ENCODE measurements around the gene HIVEP1.
A peak's percentile ranks its signal among the peaks of the same experiment; 100 is the strongest.

The HIVEP1 gene

DNA sequence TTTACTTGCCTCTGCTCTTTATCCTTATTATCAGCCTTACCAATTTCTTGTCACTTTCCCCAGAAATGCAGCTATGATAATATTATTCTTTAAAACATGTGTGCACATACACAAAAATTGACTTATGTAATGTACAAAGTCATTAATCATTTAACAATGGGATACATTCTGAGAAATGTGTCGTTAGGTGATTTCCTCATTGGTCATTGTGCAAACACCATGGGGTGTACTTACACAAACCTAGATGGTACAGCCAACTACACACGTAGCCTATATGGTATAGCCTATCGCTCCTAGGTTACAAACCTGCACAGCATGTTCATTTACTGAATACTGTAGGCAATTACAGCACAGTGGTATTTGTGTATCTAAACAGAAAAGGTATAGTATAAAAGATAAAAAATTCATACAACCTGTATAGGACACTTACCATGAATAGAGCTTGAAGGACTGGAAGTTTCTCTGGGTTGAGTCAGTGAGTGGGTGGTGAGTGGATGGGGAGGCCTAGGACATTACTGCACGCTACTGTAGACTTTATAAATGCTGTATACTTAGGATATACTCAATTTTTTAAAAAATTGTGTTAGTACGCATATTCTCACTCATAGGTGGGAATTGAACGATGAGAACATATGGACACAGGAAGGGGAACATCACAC is 56.9 kb downstream of the HIVEP1 start:
- ATAC-seq: no peak
- Mint-ChIP-seq H3K4me1 (peaks cover 62% of the 10 kb centered on the region), H3K36me3 (peaks cover 26% of the 10 kb centered on the region)

GRCh38 chr6:12069891-12070529 is 57.9 kb downstream of the HIVEP1 start:
- H3K27me3 Mint-ChIP-seq: no peaks in the 10 kb centered on the region
- H3K4me3 Mint-ChIP-seq: no peak overlapping the region
- no peaks in the 10 kb centered on the region for H3K9me3 Mint-ChIP-seq
- peaks cover 59% of the 10 kb centered on the region for H3K4me1 Mint-ChIP-seq
- H3K27ac Mint-ChIP-seq: no peak overlapping the region
- ATAC-seq: no peak
- H3K36me3 Mint-ChIP-seq: peaks cover 23% of the 10 kb centered on the region

More for the DNA sequence above, 56.9 kb downstream of the HIVEP1 start:
- H3K27me3 Mint-ChIP-seq: no peaks in the 10 kb centered on the region
- H3K9me3 Mint-ChIP-seq: no peaks in the 10 kb centered on the region
- no peak overlapping the region for H3K4me3 Mint-ChIP-seq
- no peak overlapping the region for H3K27ac Mint-ChIP-seq

DNA sequence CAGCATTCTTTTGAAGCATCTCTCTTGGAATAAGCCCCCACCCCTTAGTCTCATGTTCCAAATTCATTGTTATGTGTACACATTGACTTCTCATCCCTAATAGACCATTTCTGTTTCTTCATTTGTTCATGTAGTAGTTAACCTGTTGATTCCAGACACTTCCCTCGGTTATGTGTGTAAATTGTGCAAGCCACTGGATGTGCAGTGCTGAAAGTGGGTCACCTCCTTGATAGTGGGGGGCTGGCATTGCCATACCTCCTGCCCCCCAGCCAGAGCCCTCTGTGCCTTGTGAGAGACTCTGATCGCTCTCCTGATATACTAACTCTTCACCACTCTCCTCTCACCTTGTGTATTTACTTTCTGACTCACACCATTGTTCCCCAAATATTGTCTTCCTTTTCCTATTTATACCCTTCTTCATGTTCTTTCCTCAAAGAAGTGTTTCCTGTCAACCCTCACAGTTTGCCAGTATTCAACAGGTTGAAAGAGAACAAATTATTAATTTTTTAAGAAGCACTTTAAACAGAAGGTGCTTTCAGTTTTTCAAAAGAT is 59.0 kb downstream of the HIVEP1 start:
- peaks cover 54% of the 10 kb centered on the region for H3K4me1 Mint-ChIP-seq

DNA sequence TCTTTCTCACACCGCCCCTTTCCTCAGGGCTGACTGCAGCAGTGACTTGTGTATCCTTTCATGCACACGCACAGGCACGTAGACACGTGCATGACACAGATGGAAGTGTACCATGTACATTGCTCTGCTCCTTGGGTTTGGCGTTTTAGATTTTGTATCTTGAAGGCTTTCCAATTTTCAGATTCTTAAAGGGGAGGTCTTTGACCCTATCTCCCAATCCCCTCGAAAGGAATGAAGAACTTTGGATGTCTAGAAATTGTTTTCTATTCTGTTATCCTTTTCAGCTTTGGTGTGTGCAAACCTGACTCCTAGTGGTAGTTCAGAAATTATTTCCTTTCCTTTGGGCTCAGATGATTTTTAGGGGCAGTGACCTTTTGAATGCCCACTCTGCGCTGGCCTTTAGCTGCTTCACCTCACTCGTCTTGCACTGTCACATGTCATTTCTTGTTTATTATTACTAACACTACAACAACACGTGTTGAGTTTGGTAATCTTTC is 63.0 kb downstream of the HIVEP1 start:
- no peak for ATAC-seq

More for the DNA sequence above, 59.0 kb downstream of the HIVEP1 start:
- Mint-ChIP-seq H3K4me3 (no peak overlapping the region), H3K36me3 (peaks cover 15% of the 10 kb centered on the region), H3K27ac (peak overlapping the region; percentile 36), H3K27me3 (no peaks in the 10 kb centered on the region), H3K9me3 (no peaks in the 10 kb centered on the region)
- no peak for ATAC-seq

GRCh38 chr6:12077021-12077710 is 65.1 kb downstream of the HIVEP1 start:
- ATAC-seq: no peak
- H3K36me3 Mint-ChIP-seq: peaks cover 21% of the 10 kb centered on the region
- no peak overlapping the region for H3K27ac Mint-ChIP-seq
- H3K27me3 Mint-ChIP-seq: no peaks in the 10 kb centered on the region
- H3K9me3 Mint-ChIP-seq: no peaks in the 10 kb centered on the region
- peaks cover 45% of the 10 kb centered on the region for H3K4me1 Mint-ChIP-seq
- no peak overlapping the region for H3K4me3 Mint-ChIP-seq

More for the DNA sequence above, 63.0 kb downstream of the HIVEP1 start:
- H3K36me3 Mint-ChIP-seq: peaks cover 21% of the 10 kb centered on the region
- no peaks in the 10 kb centered on the region for H3K9me3 Mint-ChIP-seq
- H3K4me3 Mint-ChIP-seq: no peak overlapping the region
- H3K27ac Mint-ChIP-seq: no peak overlapping the region
- H3K27me3 Mint-ChIP-seq: no peaks in the 10 kb centered on the region
- H3K4me1 Mint-ChIP-seq: peaks cover 44% of the 10 kb centered on the region

DNA sequence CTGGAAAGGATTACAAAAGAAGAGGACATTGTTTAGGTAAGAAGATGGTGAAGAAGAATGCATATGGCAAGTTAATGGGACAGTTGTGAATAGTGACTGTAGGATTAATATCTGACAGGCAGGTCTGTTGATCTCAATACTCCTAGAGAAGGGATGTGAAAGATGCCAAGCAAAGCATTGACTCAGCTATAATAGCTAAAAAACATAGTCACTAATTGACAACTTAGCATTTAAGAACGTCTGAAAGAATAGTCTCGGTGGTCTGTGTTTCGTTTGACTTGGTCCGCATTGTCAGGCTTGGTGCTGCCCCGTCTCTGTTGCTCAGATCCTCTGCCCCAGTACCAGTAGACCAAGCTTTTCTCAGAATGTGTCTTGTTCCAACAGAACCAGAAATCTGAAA is 65.9 kb downstream of the HIVEP1 start:
- H3K4me3 Mint-ChIP-seq: no peak overlapping the region
- H3K9me3 Mint-ChIP-seq: no peaks in the 10 kb centered on the region
- no peak for ATAC-seq
- no peaks in the 10 kb centered on the region for H3K27me3 Mint-ChIP-seq
- H3K27ac Mint-ChIP-seq: no peak overlapping the region
- H3K4me1 Mint-ChIP-seq: peaks cover 44% of the 10 kb centered on the region
- H3K36me3 Mint-ChIP-seq: peaks cover 17% of the 10 kb centered on the region

DNA sequence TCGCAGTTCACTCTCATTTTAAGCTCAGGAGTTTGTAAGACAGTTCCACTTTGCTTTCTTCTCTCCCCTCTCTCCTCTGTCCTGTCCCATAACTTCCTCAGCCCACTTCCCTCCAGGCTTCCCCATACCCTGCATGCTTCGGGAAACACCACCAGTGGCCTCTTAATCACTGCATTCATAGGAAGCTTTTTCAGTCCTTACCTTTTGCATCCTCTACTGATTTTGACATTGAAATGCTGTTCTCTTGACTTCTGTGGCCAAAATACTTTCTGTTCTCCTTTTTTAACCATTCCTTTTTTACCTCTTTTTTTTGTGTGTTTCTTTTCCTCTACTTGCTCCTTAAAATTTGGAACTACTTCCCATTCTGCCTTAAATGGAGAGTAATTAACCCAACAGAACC is 69.7 kb downstream of the HIVEP1 start:
- peak overlapping the region; percentile 32 for H3K4me3 Mint-ChIP-seq
- H3K36me3 Mint-ChIP-seq: peaks cover 17% of the 10 kb centered on the region
- H3K9me3 Mint-ChIP-seq: no peaks in the 10 kb centered on the region
- peaks cover 49% of the 10 kb centered on the region for H3K4me1 Mint-ChIP-seq
- no peaks in the 10 kb centered on the region for H3K27me3 Mint-ChIP-seq
- ATAC-seq: peak; percentile 45
- peak overlapping the region; percentile 61 for H3K27ac Mint-ChIP-seq

- H3K27ac Mint-ChIP-seq: peak overlapping the region; percentile 61
- H3K9me3 Mint-ChIP-seq: no peaks in the 10 kb centered on the region
- no peak overlapping the region for H3K4me3 Mint-ChIP-seq
- no peak for ATAC-seq
- H3K27me3 Mint-ChIP-seq: no peaks in the 10 kb centered on the region
- peaks cover 17% of the 10 kb centered on the region for H3K36me3 Mint-ChIP-seq
- H3K4me1 Mint-ChIP-seq: peaks cover 49% of the 10 kb centered on the region
These were observed 70.3 kb downstream of the HIVEP1 start for GRCh38 chr6:12082368-12082767.

GRCh38 chr6:12083302-12083701 is 71.2 kb downstream of the HIVEP1 start:
- no peak for ATAC-seq
- Mint-ChIP-seq H3K9me3 (no peaks in the 10 kb centered on the region), H3K4me1 (peaks cover 49% of the 10 kb centered on the region), H3K4me3 (no peak overlapping the region), H3K27me3 (no peaks in the 10 kb centered on the region), H3K36me3 (peaks cover 11% of the 10 kb centered on the region), H3K27ac (peak overlapping the region; percentile 19)

DNA sequence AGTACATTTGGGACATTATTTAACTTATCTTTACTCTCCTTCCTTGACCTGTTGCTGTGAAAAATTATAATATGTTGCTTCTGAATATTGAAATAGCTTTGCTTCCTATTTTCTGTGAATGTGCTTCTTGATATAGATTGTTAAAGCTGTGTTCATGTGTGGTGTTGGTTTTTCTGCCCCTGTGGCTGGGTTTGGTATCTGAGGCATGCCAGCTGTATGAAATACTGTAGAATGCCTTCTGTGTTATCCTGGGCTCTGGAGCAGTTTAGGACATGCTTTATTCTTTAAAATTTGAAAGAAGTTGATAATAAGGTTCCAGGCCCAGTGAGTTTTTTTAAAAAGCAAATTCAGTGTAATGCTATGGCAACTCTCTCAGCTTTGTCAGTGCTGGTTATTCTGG is 71.7 kb downstream of the HIVEP1 start:
- no peak overlapping the region for H3K4me3 Mint-ChIP-seq
- peaks cover 11% of the 10 kb centered on the region for H3K36me3 Mint-ChIP-seq
- no peaks in the 10 kb centered on the region for H3K27me3 Mint-ChIP-seq
- no peak for ATAC-seq
- H3K27ac Mint-ChIP-seq: peak overlapping the region; percentile 19
- peaks cover 49% of the 10 kb centered on the region for H3K4me1 Mint-ChIP-seq
- H3K9me3 Mint-ChIP-seq: no peaks in the 10 kb centered on the region

DNA sequence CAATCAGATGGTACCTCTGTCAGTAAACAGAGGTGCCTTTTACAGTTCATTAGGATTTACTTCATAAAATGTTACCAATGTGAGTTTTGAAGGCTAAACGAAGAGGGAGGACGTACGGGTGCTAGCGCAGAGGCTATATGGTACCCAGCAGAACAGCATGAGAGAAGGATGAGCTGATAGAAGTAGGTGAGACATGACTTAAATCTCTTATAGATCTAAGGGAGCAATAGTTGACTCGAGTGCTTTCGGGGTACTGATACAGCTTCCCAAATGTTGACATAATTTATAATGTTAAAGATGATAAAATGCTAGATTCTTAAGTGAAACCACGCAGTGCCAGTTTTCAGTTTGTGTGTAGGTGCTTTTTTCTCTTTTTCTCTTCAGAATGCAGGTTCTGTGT is 72.6 kb downstream of the HIVEP1 start:
- peak overlapping the region; percentile 6 for H3K27ac Mint-ChIP-seq
- H3K27me3 Mint-ChIP-seq: no peaks in the 10 kb centered on the region
- no peaks in the 10 kb centered on the region for H3K9me3 Mint-ChIP-seq
- peaks cover 49% of the 10 kb centered on the region for H3K4me1 Mint-ChIP-seq
- no peak for ATAC-seq
- H3K36me3 Mint-ChIP-seq: peaks cover 17% of the 10 kb centered on the region
- no peak overlapping the region for H3K4me3 Mint-ChIP-seq

DNA sequence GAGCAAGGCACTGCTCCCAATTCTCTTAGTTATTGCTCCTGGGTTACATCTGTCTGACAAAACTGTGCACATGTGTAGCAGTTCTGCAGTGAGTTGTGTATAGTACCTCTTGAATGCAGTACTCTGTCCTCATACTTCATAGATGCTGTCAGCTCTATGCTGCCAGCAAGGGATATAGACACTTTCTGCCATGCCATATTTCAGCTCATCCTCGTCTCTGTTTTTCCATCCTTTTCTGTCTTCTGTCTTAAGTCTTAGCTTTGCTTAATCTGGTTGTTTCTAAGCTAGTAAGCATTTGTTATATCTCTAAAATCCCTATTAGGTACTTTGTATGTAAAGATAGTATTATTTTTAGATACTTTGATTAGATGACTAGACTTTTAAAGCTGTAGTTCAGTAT is 76.4 kb downstream of the HIVEP1 start:
- Mint-ChIP-seq H3K27me3 (no peaks in the 10 kb centered on the region), H3K4me3 (no peak overlapping the region), H3K9me3 (no peaks in the 10 kb centered on the region), H3K36me3 (peaks cover 31% of the 10 kb centered on the region), H3K27ac (no peak overlapping the region), H3K4me1 (peaks cover 20% of the 10 kb centered on the region)
- no peak for ATAC-seq

GRCh38 chr6:12090714-12091113 is 78.6 kb downstream of the HIVEP1 start:
- Mint-ChIP-seq H3K4me1 (peaks cover 10% of the 10 kb centered on the region), H3K9me3 (no peaks in the 10 kb centered on the region), H3K4me3 (no peak overlapping the region), H3K36me3 (peaks cover 45% of the 10 kb centered on the region), H3K27ac (no peak overlapping the region), H3K27me3 (no peaks in the 10 kb centered on the region)
- ATAC-seq: no peak

DNA sequence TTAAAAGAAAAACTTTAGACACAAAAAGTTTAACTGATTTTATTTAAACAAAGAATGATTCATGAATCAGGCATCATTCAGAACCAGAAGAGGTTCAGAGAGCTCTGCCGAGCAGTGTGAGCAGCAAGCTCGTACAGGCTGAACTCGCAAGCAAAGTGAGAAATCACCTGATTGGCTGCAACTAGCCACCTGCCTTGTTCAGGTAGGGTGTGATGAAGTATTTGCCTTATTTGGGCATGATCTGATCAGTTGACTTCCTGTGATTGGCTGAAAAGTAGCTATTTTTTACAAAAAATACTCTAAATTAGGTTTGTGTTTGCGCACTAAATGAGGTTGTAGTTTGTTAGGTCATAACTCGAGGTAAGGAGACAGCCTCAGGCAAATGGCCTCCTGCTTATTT is 80.7 kb downstream of the HIVEP1 start:
- no peaks in the 10 kb centered on the region for H3K9me3 Mint-ChIP-seq
- H3K27me3 Mint-ChIP-seq: no peaks in the 10 kb centered on the region
- ATAC-seq: no peak
- H3K4me3 Mint-ChIP-seq: no peak overlapping the region
- H3K27ac Mint-ChIP-seq: no peak overlapping the region
- peaks cover 10% of the 10 kb centered on the region for H3K4me1 Mint-ChIP-seq
- H3K36me3 Mint-ChIP-seq: peaks cover 45% of the 10 kb centered on the region

DNA sequence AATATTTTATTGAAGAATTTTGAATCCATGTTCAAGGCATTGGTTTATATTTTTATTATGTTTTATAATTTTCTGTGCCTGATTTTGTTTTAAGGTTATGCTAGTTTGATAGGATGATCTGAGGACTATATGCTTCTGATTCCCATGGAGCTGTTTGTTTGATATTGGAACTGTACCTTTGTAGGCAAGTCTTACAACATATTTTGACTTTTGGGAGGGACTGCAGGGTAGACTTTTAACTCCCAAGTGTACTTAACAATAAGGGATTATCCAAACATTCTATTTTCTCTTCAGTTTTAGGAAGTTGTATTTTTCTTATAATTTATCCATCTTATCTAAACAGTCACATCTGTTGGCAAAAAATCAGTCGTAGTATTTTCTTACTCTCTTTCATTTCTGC is 82.6 kb downstream of the HIVEP1 start:
- Mint-ChIP-seq H3K9me3 (no peaks in the 10 kb centered on the region), H3K36me3 (peaks cover 47% of the 10 kb centered on the region), H3K27me3 (no peaks in the 10 kb centered on the region), H3K27ac (no peak overlapping the region), H3K4me3 (no peak overlapping the region), H3K4me1 (peaks cover 10% of the 10 kb centered on the region)
- ATAC-seq: no peak
